Activated CD4-positive, alpha-beta T cell treated with anti-CD3 and anti-CD28 coated beads, Interleukin-10, Interleukin-2, amounts not matched to agents 100 ng/mL and 50 ng/mL, durations not matched to agents 16 hours and 8 hours (primary cell): ENCODE data around the gene TRIM65.

Source experiments
- DNase-seq: peaks from one replicate; pipeline ENCODE4 v3.0.0-alpha.2; 2020

TRIM65 gene

GRCh38 chr17:75850928-75851692 is 45.6 kb downstream of the TRIM65 start:
- no peak for DNase-seq

- DNase-seq = no peak
Measured at GRCh38 chr17:75849724-75850123, 47.0 kb downstream of the TRIM65 start.

DNA sequence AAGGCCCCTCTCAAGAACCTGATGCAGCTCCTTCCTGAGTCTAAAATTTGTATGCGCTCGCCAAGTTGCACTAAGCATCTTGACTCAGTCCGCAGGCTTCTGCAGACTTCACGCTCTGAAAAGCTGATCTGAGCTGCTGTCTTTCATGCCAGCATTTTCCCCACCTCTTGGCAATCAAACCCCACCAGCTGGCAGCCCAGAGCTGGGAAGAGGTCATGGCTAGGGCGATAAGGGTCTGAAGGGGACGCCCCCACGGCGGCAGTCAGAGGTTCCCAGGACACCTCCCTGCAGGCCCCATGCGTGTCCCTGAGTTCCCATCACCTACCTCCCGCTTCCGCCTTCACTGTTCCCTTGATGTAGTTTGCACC is 47.5 kb downstream of the TRIM65 start:
- no peak for DNase-seq

GRCh38 chr17:75848523-75849278 is 48.0 kb downstream of the TRIM65 start:
- peak; percentile 78 for DNase-seq

DNA sequence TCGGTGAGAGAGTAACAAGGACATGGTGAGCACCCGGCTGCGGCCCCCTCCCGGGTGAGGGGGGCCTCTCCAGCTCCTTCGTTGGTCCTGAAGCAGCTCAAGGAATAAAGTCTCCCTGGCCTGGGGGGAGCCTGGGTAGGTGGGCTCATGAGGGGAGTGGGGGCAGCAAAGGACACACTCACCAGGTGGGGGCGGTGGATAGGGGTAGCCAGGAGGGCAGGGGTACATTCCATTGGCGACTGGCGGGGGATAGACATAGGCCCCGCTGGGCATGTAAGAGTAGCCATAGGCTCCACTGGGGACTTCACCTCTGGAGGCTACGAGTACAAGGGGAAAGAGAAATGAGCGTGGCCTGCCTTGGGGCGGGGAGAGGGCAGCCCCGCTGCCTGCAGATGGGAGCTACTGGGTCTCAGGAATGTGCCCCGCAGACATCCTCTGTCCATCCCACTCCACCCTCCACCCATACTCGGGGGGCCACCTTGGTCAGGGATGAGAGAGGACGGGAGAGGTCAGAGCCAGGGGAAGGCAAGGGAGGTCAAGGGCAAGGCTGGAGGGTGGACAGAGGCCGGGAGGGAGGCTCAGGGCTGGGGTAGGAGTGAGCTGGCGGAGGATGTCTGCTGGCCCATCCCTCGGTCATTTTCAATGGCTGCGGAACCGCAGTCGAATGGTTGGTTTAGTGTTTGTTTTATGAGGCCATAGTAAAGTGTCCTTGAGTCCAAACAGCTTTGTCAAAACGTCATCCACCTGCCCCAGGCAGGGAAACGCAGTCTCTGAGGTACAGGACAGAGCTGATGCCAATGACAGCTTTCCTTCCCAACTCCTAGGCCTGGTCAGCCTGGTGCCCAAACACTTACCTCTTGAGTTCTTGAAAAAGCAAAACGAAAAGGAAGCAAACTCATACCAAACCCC is 48.9 kb downstream of the TRIM65 start:
- DNase-seq = no peak

GRCh38 chr17:75846692-75847613 is 49.8 kb downstream of the TRIM65 start:
- no peak for DNase-seq

DNA sequence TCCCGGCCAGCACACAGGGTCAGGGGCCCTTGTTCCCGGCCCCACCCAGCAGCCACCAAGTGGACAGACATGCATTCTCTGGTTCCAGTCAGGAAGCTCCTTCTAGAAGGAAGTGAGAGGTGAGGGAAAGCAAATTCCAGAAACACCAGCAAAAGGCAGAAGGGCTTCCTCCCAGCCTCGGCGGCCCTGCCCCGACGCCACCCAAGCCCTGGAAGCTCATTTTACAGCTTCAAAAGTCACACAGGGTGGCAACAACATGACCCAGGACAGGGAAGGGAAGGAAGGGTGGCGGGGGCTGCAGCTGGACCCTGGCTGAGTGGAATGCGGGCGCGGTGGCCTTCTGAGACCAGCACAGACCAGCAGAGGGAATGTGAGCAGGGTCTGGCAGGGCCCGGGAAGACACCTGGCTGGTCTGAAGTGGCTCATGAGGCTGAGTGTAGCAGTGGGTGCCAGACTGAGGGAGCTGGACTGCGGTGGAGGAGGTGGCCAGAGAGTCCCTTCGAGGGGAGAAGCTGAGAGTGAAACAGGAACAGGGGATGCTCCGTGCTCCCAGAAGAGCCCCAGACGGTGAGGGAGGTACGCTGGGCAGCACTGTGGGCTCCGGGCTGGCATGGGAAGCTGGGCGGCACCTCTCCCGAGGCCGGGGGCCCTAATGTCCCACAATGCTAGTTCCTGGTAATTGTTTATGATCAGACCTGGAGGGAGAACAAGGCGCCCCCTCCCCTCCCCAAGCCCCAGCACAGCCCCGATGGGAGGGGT is 50.6 kb downstream of the TRIM65 start:
- DNase-seq = no peak

- peak; percentile 83 for DNase-seq
Measured at GRCh38 chr17:75845058-75845711, 51.6 kb downstream of the TRIM65 start.

GRCh38 chr17:75844530-75845057 is 52.2 kb downstream of the TRIM65 start:
- DNase-seq = no peak

GRCh38 chr17:75843577-75844529 is 52.9 kb downstream of the TRIM65 start, which contains the start of gene UNC13D:
Gene UNC13D, minus strand, starts transcription at chr17:75844404. Its CDS starts 67 bp downstream, at chr17:75844337.
- DNase-seq = peak; percentile 71

GRCh38 chr17:75842963-75843576 is 53.7 kb downstream of the TRIM65 start:
- peak; percentile 51 for DNase-seq

DNA sequence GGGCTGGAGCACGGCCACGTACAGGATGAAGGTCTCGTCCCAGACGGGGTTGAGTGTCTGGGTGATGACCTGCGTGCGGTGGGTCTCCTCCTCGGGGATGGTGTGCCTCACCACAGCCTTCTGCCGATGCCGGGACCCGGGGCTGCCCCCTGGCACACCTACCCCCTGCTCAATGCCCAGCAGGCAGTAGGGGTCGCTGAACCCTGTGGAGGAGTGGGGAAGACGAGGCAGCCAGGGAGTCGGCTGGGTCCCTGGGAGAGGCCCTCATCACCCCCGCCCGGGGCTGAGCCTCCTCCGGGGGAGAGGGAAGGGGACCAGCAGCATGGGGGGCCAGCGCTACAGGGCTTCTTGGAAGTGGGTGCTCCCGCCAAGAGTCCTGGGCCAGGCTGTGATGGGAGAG is 54.3 kb downstream of the TRIM65 start:
- no peak for DNase-seq

GRCh38 chr17:75840799-75841164 is 56.0 kb downstream of the TRIM65 start:
- no peak for DNase-seq

GRCh38 chr17:75839942-75840798 is 56.6 kb downstream of the TRIM65 start:
- no peak for DNase-seq
